Ecto neural progenitor cell (in vitro differentiated cells): Measurements from ENCODE around the gene ISL2.

ENCODE experiments used
- DNase-seq: peaks from one replicate; pipeline ENCODE4 v3.0.0-alpha.2; 2018; ENCODE audit warnings: low spot score

Gene ISL2

DNA sequence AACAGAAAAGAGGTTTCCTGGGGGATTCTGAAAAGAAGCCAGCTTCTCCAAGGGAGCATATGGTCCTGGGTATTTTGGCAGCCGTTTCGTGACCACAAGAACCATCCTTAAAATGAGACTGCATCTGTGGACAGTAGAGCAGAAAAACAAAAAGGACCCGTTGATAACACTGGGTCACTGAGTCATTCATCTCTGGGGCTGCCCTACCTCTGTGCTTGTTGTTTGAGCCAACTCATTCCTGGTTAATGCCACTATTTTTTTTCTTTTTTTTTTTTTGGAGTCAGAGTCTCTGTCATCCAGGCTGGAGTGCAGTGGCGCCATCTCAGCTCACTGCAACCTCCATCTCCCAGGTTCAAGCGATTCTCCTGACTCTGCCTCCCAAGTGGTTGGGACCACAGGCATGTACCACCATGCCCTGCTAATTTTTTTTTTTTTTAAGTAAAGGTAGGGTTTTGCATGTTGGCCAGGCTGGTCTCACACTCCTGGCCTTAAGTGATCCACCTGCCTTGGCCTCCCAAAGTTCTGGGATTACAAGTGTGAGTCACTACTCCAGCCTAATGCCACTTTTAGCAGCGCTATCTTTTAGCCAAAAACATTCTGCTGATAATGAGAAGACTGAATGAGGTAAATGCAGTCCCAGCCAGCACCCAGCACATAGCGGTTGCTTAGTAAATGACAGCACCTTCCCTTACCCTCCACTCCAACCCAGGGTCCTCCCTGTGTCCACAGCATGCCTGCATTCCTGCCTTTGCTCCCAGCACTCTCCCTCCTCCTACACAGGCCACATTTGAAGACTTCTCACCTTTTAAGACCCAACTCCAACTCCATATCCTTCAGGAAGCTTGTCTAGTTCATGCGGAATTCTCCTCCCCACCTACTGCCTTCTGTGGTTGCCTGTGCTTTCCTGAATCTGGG, 9.1 kb upstream of the ISL2 start:
- DNase-seq = no peak

DNA sequence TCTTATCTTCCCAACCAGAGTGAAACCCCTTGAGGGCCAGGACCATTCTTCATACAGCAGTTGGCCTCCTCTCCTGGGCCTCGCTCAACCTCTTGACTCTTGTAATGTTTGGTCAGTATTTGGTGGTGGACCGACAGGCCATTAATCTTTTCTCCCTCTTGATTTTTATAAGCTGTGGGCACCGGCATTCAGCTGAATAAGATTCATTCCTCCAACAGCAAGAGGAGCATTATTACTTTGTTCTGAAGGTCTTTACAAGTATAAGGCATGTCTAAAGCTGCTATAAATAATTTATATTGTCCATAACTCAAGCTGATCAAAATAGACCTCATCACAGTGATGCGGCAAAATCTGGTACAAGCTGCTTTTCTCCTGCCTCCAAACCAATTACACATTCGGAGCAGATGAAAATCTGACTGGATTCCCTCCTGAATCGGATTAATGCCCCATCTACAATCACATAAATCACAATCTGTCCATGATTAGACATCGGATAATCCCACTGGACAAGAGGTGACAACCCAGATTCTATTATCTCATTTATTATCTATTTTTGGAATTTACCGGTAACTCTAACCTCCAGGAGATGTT, 8.4 kb upstream of the ISL2 start:
- DNase-seq = no peak

DNA sequence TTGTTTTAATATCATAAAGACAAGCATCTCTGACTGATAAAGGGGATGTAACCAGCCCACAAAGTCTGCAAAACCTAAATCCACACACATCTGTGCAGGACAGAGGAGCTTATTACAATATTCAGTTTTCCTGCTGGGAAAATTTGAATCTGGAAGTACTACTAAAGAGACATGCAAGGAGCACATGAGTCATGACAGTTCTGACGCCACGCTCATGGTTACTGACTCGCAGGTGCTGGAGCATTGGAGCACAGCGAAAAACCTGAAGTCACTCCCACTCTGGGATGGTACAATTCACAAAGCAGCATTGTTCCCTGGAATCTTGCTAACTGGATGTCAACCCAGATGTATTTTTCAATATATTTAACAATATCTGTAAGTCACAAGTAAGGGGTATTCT, 7.6 kb upstream of the ISL2 start:
- DNase-seq = no peak

DNA sequence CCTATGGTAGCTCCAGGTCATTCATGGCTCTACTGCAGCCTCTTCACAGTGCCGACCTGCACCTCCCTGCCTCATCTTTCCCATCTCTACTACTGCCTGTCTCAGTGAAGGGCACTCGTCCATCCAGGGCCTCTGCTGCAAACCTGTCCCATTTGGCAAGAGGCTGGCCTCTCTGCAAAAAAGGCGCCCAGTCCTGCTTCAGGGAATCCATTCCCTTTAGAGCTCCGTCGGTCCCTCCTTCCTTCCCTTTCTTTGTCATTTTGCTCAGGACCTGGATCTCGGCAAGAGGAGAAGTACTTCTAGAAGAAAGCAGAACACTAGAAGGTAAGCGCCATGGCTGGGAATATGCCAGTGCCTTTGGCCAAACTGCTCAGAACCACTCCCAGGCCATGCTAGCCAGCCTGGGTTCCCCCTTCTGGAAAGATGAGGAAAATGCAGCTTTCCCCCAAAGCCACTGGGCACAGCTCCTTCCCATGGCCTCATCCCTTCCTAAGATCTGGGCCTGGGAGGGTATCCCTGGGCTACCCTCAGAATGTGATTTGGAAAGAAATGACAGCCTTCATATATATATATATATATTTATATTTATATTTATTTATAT, 6.4 kb upstream of the ISL2 start:
- no peak for DNase-seq

DNA sequence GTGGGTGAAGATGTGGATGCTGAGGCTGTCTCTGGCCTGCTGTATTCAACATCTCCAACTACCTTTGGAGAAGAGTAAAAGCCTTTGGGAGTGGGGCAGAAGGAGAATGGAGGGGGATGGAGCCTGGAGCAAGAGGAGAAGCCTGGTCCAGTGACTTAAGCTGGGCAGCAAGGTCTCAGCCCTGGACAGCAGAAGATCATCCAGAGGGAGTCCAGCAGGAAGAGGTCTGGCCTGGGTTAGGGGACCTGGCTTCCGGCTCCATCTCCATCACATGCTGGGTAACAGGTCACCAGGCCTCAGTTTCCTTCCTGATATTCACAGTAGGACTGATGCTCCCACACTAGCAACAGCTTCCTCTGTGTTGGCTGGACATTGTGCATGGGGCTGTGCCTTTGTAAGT, 3.8 kb upstream of the ISL2 start:
- DNase-seq = peak; percentile 35

DNA sequence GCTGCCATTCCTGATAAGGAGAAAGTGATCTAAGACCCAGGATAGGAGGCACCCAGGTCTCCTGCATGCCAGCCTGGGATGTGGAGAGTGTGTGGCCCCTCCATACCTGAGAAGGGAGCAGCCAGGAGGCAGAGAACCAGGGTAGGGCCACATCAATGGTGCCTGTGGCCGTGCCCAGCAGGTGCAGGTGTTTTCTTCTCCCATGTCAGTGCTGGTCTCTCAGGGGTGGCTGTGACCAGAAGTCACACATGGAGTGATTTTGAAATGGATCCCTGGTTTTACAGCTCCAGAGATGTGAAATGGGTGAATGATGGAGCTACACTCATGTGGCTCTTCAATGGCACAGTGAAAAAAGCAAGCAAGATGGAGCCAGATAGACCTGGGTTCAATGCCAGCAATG, 3.3 kb upstream of the ISL2 start:
- DNase-seq = peak; percentile 38

DNA sequence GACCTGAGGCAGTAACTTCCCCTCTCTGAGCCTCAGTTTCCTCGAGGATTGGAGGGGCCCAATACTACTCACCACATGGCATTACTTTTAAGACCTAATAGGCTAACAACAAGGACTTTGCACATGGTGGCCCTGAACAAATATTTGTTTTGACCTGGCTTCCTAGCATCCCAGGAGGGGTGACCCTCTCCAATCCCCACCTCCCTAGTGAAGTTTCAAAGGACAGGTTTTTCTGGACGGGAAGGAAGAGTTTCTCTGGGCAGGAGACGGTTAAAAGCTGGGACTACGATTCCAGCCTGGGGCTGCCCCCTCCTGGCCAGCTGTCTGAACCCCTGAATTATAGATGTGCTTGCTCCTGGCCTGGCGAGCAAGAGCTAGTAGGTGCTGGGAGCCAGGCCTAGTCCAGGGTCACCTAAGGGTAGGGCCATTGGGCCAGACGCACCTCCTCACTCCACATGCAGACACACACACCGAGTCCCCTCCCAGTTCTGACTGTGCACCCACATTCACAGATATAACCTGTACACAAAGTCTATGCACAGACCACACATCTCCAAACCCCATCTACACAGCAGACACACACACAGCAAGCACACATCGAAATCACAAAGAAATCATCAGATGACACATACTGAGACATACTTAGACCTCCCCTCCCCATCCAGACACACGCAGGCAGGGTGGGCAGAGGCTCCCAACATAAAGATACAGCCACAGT, 2.7 kb upstream of the ISL2 start:
- DNase-seq = peak; percentile 53

DNA sequence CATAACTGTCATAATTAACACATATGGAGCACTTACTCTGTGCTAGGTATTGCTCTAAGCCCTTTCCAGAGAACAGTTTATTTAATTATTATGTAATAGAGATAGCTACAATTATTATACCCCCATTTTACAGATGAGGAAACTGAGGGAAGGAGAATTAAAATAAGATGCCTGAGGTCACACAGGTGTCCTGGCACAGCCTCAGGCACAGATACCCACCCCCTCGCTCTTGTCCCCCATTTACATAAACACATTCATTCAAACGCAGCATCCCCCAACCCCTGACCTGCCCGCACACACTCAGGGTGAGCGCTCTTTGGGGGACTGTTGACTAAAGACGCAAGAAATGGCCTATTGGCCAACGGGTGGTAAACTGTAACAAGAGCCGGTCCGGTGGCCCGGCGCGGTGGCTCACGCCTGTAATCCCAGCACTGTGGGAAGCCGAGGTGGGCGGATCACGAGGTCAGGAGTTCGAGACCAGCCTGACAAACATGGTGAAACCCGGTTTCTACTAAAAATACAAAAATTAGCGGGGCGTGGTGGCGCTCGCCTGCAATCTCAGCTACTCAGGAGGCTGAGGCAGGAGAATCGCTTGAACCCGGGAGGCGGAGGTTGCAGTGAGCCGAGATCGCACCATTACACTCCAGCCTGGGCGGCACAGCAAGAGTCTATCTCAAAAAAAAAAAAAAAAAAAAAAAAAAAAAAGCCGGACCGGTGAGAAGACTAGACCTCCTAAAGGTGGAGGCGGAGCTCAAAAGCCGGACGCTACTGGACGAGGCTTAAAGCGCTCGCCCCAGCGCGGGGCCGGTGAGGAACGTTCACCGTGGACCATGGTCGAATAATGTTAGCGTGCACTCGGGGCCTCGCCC, 1.9 kb upstream of the ISL2 start:
- DNase-seq = peak; percentile 36

DNA sequence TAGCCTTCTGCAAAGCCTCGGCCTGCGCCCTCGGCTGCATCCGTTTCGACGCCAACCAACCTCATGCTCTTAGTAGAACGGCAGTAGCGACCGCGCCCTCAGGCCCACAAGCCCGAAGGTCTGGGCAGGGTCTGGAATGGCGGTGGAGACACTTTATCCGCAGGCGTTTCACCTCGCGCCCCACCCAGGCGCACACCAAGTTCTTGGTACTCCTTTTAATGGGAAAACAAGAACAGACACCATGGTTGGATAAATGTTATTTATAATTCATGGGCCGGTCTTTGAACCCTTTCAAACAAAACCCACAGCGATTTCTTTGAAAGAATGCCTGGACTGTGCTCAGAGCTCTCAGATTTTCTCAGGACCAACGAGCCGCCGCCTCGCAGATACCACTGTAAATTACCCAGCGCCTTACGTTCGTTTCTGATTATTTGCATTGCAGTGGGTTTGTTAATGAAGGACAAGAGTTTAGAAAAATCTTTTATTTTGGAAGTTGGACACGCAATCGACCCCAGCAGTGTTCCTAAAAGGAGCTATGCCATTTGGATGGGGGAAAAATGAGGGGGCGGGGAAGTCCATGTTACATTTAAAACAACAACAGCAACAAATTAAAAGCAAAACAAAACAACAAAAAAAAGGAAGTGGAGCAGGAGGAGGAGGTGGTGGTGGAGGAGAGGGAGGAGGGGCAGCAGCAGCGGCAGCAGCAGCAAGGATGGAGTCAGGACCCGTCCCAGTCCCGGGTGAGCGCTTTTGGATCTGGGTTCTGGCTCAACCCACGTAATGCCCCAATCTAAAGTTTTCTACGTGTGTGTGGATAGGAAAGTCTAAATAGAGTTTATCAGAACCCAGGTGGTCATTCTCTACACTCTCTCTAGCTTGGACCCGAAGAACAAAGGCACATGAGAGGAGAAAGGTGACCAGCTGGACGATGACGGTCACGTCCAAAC, 993 bp upstream of the ISL2 start:
- peak; percentile 58 for DNase-seq

DNA sequence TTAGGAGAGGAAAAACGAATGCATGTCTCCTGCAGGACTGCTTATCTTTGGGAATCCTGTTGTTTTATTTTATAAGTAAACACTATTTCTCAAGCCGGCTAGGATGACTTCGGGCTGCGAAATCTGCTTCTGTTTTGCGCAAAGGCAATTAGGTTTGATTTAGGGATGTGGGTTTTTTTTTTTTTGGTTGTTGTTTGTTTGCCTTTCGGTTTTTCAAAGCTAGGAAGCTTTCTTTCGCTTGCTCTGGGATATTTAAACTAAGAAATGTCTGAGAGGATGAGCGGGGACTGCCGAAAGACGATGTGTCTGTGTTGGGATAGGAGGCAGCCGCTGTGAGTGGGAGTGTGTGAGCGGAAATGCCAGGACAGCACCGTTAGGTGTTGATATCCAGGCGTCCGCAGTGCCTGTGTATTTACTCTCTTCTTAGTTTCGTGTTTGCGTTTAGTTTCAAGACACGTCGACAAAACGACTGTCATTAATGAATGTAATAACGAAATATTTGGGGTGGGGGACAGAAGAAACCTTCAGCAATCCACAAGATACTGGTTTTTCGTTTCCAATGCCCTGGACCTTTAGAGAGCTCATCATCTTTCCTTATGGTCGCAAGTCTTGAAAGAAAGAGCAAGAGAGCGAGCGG, 604 bp downstream of the ISL2 start:
- DNase-seq = no peak

DNA sequence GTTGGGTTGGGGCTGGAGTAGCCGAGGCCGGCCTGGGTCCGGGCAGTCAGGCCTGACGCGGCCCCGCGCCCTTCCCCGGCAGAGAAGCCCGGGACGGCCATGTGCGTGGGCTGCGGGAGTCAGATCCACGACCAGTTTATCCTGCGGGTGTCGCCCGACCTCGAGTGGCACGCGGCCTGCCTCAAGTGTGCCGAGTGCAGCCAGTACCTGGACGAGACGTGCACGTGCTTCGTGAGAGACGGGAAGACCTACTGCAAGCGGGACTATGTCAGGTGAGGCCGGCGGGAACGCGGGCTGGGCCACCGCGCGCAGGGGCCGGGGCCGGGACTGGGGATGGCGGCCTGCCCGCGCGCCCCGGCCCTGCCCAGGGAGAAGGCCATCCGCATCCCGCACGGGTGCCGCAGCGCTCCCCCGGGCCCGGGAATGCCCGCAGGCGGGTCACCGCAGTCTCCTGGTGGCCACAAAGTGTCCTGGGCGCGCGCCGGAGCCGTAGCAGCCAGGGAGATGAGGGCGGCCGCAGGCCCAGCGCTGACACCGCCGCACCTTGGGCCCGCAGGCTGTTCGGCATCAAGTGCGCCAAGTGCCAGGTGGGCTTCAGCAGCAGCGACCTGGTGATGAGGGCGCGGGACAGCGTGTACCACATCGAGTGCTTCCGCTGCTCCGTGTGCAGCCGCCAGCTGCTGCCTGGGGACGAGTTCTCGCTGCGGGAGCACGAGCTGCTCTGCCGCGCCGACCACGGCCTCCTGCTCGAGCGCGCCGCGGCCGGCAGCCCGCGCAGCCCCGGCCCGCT, 1.3 kb downstream of the ISL2 start:
- DNase-seq = no peak

DNA sequence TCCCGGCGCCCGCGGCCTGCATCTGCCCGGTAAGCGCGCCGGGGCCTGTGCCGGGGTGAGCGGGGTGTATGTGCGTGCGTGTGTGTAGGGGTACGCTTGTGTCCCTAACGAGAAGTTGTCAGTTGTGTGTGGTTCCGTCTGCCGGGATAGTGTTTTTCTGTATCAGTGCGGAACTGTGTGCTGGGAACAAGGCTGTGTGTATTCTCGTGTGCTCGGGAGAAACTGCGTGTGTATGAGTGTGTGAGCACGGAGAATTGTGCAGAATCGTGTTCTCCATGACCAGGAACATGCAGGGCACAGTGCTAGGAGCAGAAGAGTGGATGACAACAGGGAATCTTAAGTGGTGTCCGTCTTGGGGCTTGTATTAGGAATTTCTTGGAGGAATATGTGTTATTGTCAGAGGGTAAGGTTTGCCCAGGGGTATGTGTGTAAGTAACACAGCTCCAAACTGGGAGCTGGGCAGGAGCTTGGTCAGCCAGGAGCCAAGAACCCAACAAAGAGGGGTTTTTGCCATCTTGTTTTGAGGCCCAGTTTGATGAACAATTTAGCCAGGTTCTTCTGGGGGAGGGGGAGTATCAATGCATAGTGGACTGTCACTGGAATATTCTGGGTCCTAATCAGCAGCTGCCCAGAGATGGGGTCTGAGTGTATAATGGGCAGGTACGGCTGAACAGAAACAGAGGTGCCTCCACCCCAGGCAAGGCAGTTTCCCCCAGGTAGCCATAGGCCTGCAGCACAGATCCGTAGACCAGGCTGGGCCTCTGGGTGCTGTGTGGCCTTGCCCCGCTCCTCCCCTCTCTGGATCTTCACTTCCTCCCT, 2.1 kb downstream of the ISL2 start:
- no peak for DNase-seq

DNA sequence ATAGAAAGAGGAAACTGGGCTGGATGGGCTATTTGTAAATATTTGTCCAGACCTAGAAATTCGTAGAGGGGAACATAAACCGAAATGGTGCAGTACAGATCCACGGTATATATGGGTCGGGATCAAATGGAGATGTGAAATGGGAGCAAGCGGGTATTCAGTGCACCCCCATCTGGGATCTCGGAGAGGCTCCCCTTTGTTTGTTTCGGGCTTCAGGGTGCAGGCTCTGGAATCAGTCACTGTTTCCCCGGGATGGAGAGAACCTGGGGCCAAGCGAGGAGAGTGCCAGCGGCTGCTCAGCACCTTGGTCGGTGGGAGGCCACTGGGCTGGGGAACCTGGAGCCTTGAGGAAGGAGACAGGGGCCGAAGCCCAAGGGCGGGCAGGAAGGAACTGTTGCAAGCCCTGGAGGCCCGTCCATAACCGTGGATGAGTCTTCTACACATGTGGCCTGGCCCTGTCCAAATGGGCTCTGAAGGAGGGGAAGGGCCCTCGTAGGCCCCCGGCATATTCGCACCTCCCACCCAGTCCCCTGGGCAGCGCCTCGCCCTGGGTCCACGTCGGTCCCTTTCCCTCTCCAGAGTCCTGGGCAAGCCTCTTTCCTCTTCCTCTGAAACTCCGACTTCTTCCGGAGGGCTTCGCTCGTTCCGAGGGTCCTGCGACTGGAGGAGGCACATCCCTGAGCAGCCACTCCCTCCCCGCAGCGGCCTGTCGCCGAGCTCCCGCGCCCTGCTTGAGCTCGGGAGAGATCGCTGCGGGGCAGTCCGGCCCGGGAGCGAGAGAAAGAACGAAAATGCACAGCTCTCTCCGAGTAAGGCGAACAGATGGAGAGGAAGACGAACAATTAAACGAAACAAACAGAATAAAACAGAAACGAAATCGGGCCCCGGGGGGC, 3.0 kb downstream of the ISL2 start:
- DNase-seq = peak; percentile 68

DNA sequence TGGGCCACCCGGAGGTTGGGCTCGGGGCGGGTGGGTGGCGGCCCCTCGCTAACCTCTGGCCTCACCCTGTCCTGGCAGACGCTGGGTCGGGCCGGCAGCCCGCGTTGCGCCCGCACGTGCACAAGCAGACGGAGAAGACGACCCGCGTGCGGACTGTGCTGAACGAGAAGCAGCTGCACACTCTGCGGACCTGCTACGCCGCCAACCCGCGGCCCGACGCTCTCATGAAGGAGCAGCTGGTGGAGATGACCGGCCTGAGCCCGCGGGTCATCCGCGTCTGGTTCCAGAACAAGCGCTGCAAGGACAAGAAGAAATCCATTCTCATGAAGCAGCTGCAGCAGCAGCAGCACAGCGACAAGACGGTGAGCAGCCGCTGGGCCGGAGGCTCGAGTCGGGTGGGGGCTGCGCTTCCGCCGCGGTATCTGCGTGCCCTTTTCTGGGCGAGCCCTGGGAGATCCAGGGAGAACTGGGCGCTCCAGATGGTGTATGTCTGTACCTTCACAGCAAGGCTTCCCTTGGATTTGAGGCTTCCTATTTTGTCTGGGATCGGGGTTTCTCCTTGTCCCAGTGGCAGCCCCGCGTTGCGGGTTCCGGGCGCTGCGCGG, 3.7 kb downstream of the ISL2 start:
- peak; percentile 73 for DNase-seq

DNA sequence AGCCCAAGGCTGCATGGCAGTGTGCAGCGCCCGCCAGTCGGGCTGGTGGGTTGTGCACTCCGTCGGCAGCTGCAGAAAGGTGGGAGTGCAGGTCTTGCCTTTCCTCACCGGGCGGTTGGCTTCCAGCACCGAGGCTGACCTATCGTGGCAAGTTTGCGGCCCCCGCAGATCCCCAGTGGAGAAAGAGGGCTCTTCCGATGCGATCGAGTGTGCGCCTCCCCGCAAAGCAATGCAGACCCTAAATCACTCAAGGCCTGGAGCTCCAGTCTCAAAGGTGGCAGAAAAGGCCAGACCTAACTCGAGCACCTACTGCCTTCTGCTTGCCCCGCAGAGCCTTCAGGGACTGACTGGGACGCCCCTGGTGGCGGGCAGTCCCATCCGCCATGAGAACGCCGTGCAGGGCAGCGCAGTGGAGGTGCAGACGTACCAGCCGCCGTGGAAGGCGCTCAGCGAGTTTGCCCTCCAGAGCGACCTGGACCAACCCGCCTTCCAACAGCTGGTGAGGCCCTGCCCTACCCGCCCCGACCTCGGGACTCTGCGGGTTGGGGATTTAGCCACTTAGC, 4.3 kb downstream of the ISL2 start:
- peak; percentile 77 for DNase-seq

DNA sequence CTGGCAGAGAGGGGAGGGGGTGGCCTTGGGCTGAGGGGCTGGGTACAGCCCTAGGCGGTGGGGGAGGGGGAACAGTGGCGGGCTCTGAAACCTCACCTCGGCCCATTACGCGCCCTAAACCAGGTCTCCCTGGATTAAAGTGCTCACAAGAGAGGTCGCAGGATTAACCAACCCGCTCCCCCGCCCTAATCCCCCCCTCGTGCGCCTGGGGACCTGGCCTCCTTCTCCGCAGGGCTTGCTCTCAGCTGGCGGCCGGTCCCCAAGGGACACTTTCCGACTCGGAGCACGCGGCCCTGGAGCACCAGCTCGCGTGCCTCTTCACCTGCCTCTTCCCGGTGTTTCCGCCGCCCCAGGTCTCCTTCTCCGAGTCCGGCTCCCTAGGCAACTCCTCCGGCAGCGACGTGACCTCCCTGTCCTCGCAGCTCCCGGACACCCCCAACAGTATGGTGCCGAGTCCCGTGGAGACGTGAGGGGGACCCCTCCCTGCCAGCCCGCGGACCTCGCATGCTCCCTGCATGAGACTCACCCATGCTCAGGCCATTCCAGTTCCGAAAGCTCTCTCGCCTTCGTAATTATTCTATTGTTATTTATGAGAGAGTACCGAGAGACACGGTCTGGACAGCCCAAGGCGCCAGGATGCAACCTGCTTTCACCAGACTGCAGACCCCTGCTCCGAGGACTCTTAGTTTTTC, 4.9 kb downstream of the ISL2 start:
- DNase-seq = peak; percentile 66
